SK-N-SH treated with all-trans-retinoic acid at 6 μM for 48 hours (cell line): ENCODE results near the gene SKAP2.

Experiments used
- ATAC-seq: fragments of 200-7000 bp; cut with Tn5 transposase; 3 replicates; pipeline ENCODE4 v1.9.1; 2020; ENCODE audit warnings: mild to moderate bottlenecking, moderate library complexity
- ARNTL ChIP-seq: fragments of 450-650 bp; formaldehyde crosslinking; IDR thresholded peaks from 2 replicates; pipeline ENCODE4 v1.5.0; 2020; ENCODE audit warnings: low read depth, mild to moderate bottlenecking, moderate library complexity, borderline replicate concordance
- BACH2 ChIP-seq: fragments of 250-450 bp; sonication (Bioruptor Pico); IDR thresholded peaks from 2 replicates; pipeline ENCODE4 v1.9.0; 2021; ENCODE audit warnings: mild to moderate bottlenecking, borderline replicate concordance
- CSDC2 ChIP-seq: fragments of 250-450 bp; sonication (Bioruptor Pico); IDR thresholded peaks from 2 replicates; pipeline ENCODE4 v1.5.0; 2020; ENCODE audit warnings: mild to moderate bottlenecking, moderate library complexity
- ESRRG ChIP-seq: fragments of 250-450 bp; sonication (Bioruptor Pico); IDR thresholded peaks from 2 replicates; pipeline ENCODE4 v1.6.1; 2021; ENCODE audit warnings: mild to moderate bottlenecking
- ISL1 ChIP-seq: fragments of 250-450 bp; sonication (Bioruptor Pico); IDR thresholded peaks from 2 replicates; pipeline ENCODE4 v2.1.2; 2022; ENCODE audit warnings: mild to moderate bottlenecking, moderate library complexity
- OSR1 ChIP-seq: fragments of 250-450 bp; sonication (Bioruptor Pico); IDR thresholded peaks from 2 replicates; pipeline ENCODE4 v1.8.0; 2022; ENCODE audit warnings: moderate library complexity, mild to moderate bottlenecking, inconsistent platforms
- PPARA ChIP-seq: fragments of 250-450 bp; sonication (Bioruptor Pico); IDR thresholded peaks from 2 replicates; pipeline ENCODE4 v1.5.0; 2020; ENCODE audit warnings: mild to moderate bottlenecking, borderline replicate concordance
- SNAI2 ChIP-seq: fragments of 250-450 bp; sonication (Bioruptor Pico); IDR thresholded peaks from 2 replicates; pipeline ENCODE4 v1.5.0; 2020; ENCODE audit warnings: mild to moderate bottlenecking, moderate library complexity
- TCF4 ChIP-seq: fragments of 250-450 bp; sonication (Bioruptor Pico); IDR thresholded peaks from 2 replicates; pipeline ENCODE4 v1.8.0; 2021; ENCODE audit warnings: mild to moderate bottlenecking, moderate library complexity, borderline replicate concordance
- TOX ChIP-seq: fragments of 250-450 bp; sonication (Bioruptor Pico); IDR thresholded peaks from 2 replicates; pipeline ENCODE4 v1.8.0; 2021; ENCODE audit warnings: mild to moderate bottlenecking, moderate library complexity, borderline replicate concordance
- ZC3H10 ChIP-seq: fragments of 250-450 bp; sonication (Bioruptor Pico); IDR thresholded peaks from 2 replicates; pipeline ENCODE4 v1.5.1; 2021; ENCODE audit warnings: mild to moderate bottlenecking, moderate library complexity
- ZFP3 ChIP-seq: fragments of 250-450 bp; sonication (Bioruptor Pico); IDR thresholded peaks from 2 replicates; pipeline ENCODE4 v1.5.0; 2020; ENCODE audit warnings: mild to moderate bottlenecking, moderate library complexity
- ZFP30 ChIP-seq: fragments of 450-650 bp; formaldehyde crosslinking; IDR thresholded peaks from 2 replicates; pipeline ENCODE4 v1.5.0; 2022; ENCODE audit warnings: mild to moderate bottlenecking, moderate library complexity
- ZNF70 ChIP-seq: fragments of 450-650 bp; formaldehyde crosslinking; IDR thresholded peaks from 2 replicates; pipeline ENCODE4 v1.5.0; 2020; ENCODE audit warnings: mild to moderate bottlenecking, moderate library complexity
- ZNF8 ChIP-seq: fragments of 450-650 bp; formaldehyde crosslinking; IDR thresholded peaks from 2 replicates; pipeline ENCODE4 v1.5.0; 2020; ENCODE audit warnings: mild to moderate bottlenecking, moderate library complexity
- TF ChIP-seq, protein P1 (sequence below): fragments of 250-450 bp; sonication (Bioruptor Pico); IDR thresholded peaks from 2 replicates; pipeline ENCODE4 v1.5.1; 2020; ENCODE audit warnings: low read depth, mild to moderate bottlenecking, moderate library complexity
- TF ChIP-seq, protein P2 (sequence below): fragments of 250-450 bp; sonication (Bioruptor Pico); IDR thresholded peaks from 2 replicates; pipeline ENCODE4 v1.5.1; 2021; ENCODE audit warnings: mild to moderate bottlenecking, moderate library complexity
- TF ChIP-seq, protein P3 (sequence below): fragments of 250-450 bp; sonication (Bioruptor Pico); IDR thresholded peaks from 2 replicates; pipeline ENCODE4 v1.8.0; 2020; ENCODE audit warnings: mild to moderate bottlenecking, moderate library complexity, borderline replicate concordance
- TF ChIP-seq, protein P4 (sequence below): fragments of 250-450 bp; sonication (Bioruptor Pico); IDR thresholded peaks from 2 replicates; pipeline ENCODE4 v1.8.0; 2021; ENCODE audit warnings: low read depth, mild to moderate bottlenecking, moderate library complexity, borderline replicate concordance
- TF ChIP-seq, protein P5 (sequence below): fragments of 250-450 bp; sonication (Bioruptor Pico); IDR thresholded peaks from 2 replicates; pipeline ENCODE4 v1.5.0; 2020; ENCODE audit warnings: mild to moderate bottlenecking, moderate library complexity

Gene SKAP2

DNA sequence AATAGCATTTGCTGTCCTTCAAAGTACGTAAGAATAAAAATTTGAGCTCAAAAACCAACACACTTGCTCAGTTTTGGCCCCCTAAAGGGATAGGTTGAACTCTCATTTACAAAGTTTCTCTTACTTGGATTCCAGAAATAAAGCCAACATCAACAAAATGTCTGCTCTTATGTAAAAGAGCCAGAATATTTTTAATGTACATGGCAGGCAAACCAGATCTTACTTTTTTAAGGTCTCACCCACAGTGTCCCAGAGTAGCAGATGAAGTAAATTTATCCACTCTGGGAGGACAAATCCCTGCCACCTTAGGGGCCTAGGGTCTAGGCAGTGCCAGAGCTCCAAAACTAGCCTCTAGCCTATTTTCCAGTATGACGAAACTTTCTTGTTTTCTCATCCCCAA lies 159.6 kb downstream of the SKAP2 start:
- ATAC-seq, result no peak
- TF ChIP-seq PPARA (CRISPR knock-in tag), result no peak
- TF ChIP-seq, protein P1, sequence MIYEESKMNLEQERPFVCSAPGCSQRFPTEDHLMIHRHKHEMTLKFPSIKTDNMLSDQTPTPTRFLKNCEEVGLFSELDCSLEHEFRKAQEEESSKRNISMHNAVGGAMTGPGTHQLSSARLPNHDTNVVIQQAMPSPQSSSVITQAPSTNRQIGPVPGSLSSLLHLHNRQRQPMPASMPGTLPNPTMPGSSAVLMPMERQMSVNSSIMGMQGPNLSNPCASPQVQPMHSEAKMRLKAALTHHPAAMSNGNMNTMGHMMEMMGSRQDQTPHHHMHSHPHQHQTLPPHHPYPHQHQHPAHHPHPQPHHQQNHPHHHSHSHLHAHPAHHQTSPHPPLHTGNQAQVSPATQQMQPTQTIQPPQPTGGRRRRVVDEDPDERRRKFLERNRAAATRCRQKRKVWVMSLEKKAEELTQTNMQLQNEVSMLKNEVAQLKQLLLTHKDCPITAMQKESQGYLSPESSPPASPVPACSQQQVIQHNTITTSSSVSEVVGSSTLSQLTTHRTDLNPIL (CRISPR knock-in tag), result no peak
- no peak for TF ChIP-seq ZFP30
- TF ChIP-seq ARNTL (CRISPR knock-in tag), result no peak
- no peak for TF ChIP-seq ESRRG (CRISPR knock-in tag)
- no peak for TF ChIP-seq ZNF70
- TF ChIP-seq ZNF8, result no peak

DNA sequence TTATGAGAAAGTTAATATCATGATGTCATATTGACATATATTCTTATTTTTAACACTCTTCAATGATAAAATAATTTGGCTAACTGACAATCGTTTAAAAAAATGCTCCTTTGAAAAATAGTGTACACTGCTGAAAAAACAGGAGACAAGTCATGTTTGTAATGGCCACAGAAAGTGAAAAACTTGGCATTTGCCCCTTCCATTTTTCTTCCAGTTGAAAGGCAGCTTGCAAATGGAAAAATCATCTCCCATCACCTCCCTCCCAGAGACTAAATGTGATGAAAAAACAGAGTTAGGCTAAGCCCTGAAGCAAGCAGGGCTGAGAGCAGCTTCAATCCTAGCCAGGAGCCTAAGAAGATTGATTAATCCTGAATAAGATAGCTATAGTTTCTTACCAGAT lies 160.4 kb downstream of the SKAP2 start:
- TF ChIP-seq ISL1 (CRISPR knock-in tag) (no peak), ZFP3 (no peak), BACH2 (CRISPR knock-in tag) (no peak), TOX (CRISPR knock-in tag) (no peak), PPARA (CRISPR knock-in tag) (no peak), ZNF70 (no peak), ARNTL (CRISPR knock-in tag) (no peak)
- TF ChIP-seq, protein P2, sequence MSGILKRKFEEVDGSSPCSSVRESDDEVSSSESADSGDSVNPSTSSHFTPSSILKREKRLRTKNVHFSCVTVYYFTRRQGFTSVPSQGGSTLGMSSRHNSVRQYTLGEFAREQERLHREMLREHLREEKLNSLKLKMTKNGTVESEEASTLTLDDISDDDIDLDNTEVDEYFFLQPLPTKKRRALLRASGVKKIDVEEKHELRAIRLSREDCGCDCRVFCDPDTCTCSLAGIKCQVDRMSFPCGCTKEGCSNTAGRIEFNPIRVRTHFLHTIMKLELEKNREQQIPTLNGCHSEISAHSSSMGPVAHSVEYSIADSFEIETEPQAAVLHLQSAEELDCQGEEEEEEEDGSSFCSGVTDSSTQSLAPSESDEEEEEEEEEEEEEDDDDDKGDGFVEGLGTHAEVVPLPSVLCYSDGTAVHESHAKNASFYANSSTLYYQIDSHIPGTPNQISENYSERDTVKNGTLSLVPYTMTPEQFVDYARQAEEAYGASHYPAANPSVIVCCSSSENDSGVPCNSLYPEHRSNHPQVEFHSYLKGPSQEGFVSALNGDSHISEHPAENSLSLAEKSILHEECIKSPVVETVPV (CRISPR knock-in tag), result no peak
- TF ChIP-seq, protein P3, sequence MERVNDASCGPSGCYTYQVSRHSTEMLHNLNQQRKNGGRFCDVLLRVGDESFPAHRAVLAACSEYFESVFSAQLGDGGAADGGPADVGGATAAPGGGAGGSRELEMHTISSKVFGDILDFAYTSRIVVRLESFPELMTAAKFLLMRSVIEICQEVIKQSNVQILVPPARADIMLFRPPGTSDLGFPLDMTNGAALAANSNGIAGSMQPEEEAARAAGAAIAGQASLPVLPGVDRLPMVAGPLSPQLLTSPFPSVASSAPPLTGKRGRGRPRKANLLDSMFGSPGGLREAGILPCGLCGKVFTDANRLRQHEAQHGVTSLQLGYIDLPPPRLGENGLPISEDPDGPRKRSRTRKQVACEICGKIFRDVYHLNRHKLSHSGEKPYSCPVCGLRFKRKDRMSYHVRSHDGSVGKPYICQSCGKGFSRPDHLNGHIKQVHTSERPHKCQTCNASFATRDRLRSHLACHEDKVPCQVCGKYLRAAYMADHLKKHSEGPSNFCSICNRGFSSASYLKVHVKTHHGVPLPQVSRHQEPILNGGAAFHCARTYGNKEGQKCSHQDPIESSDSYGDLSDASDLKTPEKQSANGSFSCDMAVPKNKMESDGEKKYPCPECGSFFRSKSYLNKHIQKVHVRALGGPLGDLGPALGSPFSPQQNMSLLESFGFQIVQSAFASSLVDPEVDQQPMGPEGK (CRISPR knock-in tag), result no peak
- no peak for ATAC-seq

DNA sequence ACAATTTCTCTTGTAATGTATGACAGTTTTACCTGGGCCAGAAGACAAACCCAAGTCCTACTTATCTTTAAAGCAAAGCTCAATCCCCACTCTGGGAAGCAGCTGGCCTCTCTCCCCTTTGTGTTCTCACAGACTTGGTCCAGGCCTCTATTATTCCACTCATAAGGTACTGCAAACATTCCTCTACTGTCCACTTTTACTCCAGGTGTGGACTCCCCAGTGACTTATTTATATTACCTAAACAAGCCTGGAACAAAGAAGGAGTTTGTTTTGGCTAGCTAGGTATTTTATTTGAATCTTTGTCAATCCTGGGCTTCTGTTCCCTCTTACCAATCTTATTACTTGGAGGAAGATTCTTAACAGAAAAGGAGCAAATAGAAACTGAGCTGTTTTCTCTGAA lies 163.5 kb downstream of the SKAP2 start:
- TF ChIP-seq SNAI2 (CRISPR knock-in tag) (no peak), TOX (CRISPR knock-in tag) (no peak), ISL1 (CRISPR knock-in tag) (no peak), ESRRG (CRISPR knock-in tag) (no peak)
- ATAC-seq, result no peak

DNA sequence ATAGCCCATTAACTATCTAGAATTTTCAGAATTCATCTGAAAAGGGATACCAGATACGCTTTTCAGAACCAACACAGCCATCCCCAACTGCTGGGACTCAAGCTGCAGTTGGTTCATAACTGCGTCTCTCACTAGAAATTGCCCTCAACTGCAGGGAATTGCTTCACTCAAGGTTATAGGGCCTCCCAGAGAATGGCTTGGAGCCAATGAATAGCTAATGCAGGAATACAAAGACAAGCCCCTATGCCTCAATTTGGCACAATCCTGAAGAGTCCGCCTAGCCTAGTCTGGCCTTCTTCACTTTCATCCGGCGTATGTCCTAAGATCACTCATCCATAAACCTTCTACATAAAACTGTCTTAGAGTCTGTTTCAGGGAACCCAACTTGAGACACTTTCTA lies 164.0 kb downstream of the SKAP2 start:
- TF ChIP-seq, protein P3 (CRISPR knock-in tag), result no peak
- TF ChIP-seq SNAI2 (CRISPR knock-in tag), result no peak
- no peak for TF ChIP-seq ARNTL (CRISPR knock-in tag)
- no peak for TF ChIP-seq ZNF70
- TF ChIP-seq ZNF8, result no peak
- TF ChIP-seq OSR1, result no peak
- TF ChIP-seq ZFP3, result no peak
- ATAC-seq, result no peak

DNA sequence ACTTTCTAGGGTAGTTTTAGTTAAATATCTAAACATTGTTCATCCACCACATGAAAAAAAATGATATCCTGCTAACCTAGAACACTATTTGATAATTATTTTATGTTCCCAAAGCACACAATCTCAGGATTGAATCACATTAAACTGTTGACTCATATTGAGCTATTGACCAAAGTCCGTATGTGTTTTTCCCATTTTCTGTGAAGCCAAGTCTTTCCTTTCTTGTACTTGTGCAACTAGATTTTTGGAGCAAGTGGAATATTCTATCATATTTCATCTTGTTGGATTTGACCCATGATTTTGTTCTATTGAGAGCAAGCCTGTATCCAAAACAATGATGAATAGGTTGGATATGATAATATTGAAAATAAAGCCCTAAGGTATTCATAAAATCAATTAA lies 164.6 kb downstream of the SKAP2 start:
- TF ChIP-seq CSDC2 (CRISPR knock-in tag), result no peak
- no peak for TF ChIP-seq TCF4 (CRISPR knock-in tag)
- TF ChIP-seq ZC3H10 (CRISPR knock-in tag), result no peak
- no peak for TF ChIP-seq ZNF8
- TF ChIP-seq, all 23 proteins: peak for 0
- ATAC-seq, result no peak

DNA sequence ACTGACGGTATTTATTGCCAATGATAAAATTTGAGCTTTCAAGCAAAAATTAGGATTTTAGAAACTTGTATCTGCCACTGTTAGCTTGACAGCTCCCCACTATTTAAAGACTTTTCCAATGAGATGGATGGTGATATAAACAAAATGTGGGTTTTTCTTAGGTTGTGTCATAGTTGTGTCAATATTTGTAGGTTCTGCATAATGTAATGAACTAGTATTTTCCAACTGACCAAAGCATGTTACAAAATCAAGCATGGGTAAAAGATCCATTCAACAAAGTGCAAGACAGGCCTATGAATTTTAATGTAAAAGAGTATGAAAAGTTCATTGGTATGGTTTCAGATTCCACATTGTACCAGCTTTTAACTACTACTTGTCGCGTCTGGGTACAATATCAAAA lies 165.6 kb downstream of the SKAP2 start:
- ATAC-seq, result no peak
- TF ChIP-seq TCF4 (CRISPR knock-in tag) (no peak), ESRRG (CRISPR knock-in tag) (no peak), ARNTL (CRISPR knock-in tag) (no peak), ZNF70 (no peak), ZFP30 (no peak), BACH2 (CRISPR knock-in tag) (no peak), CSDC2 (CRISPR knock-in tag) (no peak)
- TF ChIP-seq, protein P4, sequence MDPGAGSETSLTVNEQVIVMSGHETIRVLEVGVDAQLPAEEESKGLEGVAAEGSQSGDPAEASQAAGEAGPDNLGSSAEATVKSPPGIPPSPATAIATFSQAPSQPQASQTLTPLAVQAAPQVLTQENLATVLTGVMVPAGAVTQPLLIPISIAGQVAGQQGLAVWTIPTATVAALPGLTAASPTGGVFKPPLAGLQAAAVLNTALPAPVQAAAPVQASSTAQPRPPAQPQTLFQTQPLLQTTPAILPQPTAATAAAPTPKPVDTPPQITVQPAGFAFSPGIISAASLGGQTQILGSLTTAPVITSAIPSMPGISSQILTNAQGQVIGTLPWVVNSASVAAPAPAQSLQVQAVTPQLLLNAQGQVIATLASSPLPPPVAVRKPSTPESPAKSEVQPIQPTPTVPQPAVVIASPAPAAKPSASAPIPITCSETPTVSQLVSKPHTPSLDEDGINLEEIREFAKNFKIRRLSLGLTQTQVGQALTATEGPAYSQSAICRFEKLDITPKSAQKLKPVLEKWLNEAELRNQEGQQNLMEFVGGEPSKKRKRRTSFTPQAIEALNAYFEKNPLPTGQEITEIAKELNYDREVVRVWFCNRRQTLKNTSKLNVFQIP (CRISPR knock-in tag), result no peak
- TF ChIP-seq, protein P5, sequence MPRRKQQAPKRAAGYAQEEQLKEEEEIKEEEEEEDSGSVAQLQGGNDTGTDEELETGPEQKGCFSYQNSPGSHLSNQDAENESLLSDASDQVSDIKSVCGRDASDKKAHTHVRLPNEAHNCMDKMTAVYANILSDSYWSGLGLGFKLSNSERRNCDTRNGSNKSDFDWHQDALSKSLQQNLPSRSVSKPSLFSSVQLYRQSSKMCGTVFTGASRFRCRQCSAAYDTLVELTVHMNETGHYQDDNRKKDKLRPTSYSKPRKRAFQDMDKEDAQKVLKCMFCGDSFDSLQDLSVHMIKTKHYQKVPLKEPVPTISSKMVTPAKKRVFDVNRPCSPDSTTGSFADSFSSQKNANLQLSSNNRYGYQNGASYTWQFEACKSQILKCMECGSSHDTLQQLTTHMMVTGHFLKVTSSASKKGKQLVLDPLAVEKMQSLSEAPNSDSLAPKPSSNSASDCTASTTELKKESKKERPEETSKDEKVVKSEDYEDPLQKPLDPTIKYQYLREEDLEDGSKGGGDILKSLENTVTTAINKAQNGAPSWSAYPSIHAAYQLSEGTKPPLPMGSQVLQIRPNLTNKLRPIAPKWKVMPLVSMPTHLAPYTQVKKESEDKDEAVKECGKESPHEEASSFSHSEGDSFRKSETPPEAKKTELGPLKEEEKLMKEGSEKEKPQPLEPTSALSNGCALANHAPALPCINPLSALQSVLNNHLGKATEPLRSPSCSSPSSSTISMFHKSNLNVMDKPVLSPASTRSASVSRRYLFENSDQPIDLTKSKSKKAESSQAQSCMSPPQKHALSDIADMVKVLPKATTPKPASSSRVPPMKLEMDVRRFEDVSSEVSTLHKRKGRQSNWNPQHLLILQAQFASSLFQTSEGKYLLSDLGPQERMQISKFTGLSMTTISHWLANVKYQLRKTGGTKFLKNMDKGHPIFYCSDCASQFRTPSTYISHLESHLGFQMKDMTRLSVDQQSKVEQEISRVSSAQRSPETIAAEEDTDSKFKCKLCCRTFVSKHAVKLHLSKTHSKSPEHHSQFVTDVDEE, result no peak
